CD14-positive monocyte (primary cell): ENCODE results near the gene ABCG4. TPM values are rescaled to one million over a fixed set of nuclear protein-coding genes. Genes with fewer than 3 reads are reported as not detected.
"Not testable (repeated sequence)": the region's sequence is repeated elsewhere in the genome, so short reads cannot be mapped to it uniquely, and the experiment has no call there.

ENCODE experiments used
- DNase-seq, 3 donors: peaks; one replicate each; pipeline ENCODE4 v3.0.0-alpha.2; 2011 to 2022
- H2AFZ ChIP-seq: 2 replicates; pipeline ENCODE4 v1.6.0; 2012; ENCODE audit warnings: mild to moderate bottlenecking, low read depth, low read length, inconsistent platforms; ENCODE audit not compliant: insufficient read depth, poor library complexity, severe bottlenecking
- H3K27ac ChIP-seq, 2 donors: 1 replicate in 1 of 2; 2 replicates in 1 of 2; pipeline ENCODE4 v1.5.1; 2012 to 2013; ENCODE audit warnings: low read length in 2 of 2, control low read depth in 1 of 2, inconsistent platforms in 1 of 2, low read depth in 1 of 2, mild to moderate bottlenecking in 1 of 2
- H3K27me3 ChIP-seq, 2 donors: one replicate each; pipeline versions ENCODE4 v1.6.0 to v1.6.1; 2011 to 2013; ENCODE audit warnings: low read length in 2 of 2; ENCODE audit not compliant: control insufficient read depth in 2 of 2, insufficient read depth in 2 of 2
- H3K36me3 ChIP-seq, 2 donors: replicated peaks in 1 of 2; 1 replicate in 1 of 2; 2 replicates in 1 of 2; pipeline versions ENCODE4 v1.5.1 to v1.6.1; 2012 to 2013; ENCODE audit warnings: low read length in 2 of 2, control low read depth in 1 of 2, inconsistent platforms in 1 of 2, mild to moderate bottlenecking in 1 of 2; ENCODE audit not compliant: insufficient read depth in 2 of 2, control insufficient read depth in 1 of 2
- H3K4me1 ChIP-seq, 2 donors: 1 replicate in 1 of 2; 2 replicates in 1 of 2; pipeline versions ENCODE4 v1.5.1 to v1.6.1; 2012 to 2013; ENCODE audit warnings: low read length in 2 of 2, control low read depth in 1 of 2, inconsistent platforms in 1 of 2, mild to moderate bottlenecking in 1 of 2, moderate library complexity in 1 of 2; ENCODE audit not compliant: insufficient read depth in 2 of 2, control insufficient read depth in 1 of 2
- H3K4me2 ChIP-seq: replicated peaks from 2 replicates; pipeline ENCODE3; 2012; ENCODE audit warnings: low read length, moderate library complexity, mild to moderate bottlenecking; ENCODE audit not compliant: poor library complexity, severe bottlenecking; ENCODE audit errors: extremely low read depth
- H3K4me3 ChIP-seq, 3 experiments: fragments of 200-600 bp in 1 of 3; sonication (generic) in 1 of 3; replicated peaks in 1 of 3; 1 replicate in 2 of 3; 2 replicates in 1 of 3; pipeline ENCODE4 v1.5.1; 2011 to 2013; ENCODE audit warnings: low read length in 3 of 3, mild to moderate bottlenecking in 3 of 3, control low read depth in 2 of 3, low read depth in 2 of 3, inconsistent platforms in 1 of 3, moderate library complexity in 1 of 3
- H3K79me2 ChIP-seq: 2 replicates; pipeline ENCODE4 v1.6.0; 2012; ENCODE audit warnings: mild to moderate bottlenecking, control low read depth, inconsistent platforms, low read length, moderate library complexity; ENCODE audit not compliant: insufficient read depth
- H3K9ac ChIP-seq: 2 replicates; pipeline ENCODE4 v1.6.0; 2017; ENCODE audit warnings: low read length, mild to moderate bottlenecking; ENCODE audit not compliant: insufficient read depth, poor library complexity, severe bottlenecking
- H3K9me3 ChIP-seq, 2 donors: replicated peaks in 1 of 2; 1 replicate in 1 of 2; 2 replicates in 1 of 2; pipeline versions ENCODE4 v1.5.1 to v1.6.1; 2012 to 2013; ENCODE audit warnings: low read length in 2 of 2, control low read depth in 1 of 2; ENCODE audit not compliant: control insufficient read depth in 1 of 2, insufficient read depth in 1 of 2
- H4K20me1 ChIP-seq: 2 replicates; pipeline ENCODE4 v1.6.0; 2012; ENCODE audit warnings: mild to moderate bottlenecking, low read length, control low read depth, moderate library complexity; ENCODE audit not compliant: insufficient read depth
- H3K27ac Mint-ChIP-seq, 7 donors: one replicate each; pipeline ENCODE4 v1.8.0; 2020; ENCODE audit warnings: mild to moderate bottlenecking in 7 of 7, mixed read lengths in 7 of 7, moderate library complexity in 6 of 7, inconsistent platforms in 2 of 7
- H3K27me3 Mint-ChIP-seq, 3 donors: one replicate each; pipeline ENCODE4 v1.8.0; 2021 to 2022; ENCODE audit warnings: low read depth in 3 of 3, mild to moderate bottlenecking in 3 of 3, mixed read lengths in 3 of 3, moderate library complexity in 3 of 3, inconsistent platforms in 1 of 3
- H3K36me3 Mint-ChIP-seq, 2 donors: one replicate each; pipeline ENCODE4 v1.8.0; 2020; ENCODE audit warnings: mixed read lengths in 2 of 2, inconsistent platforms in 1 of 2, mild to moderate bottlenecking in 1 of 2
- H3K4me1 Mint-ChIP-seq: one replicate; pipeline ENCODE4 v1.8.0; 2020; ENCODE audit warnings: mild to moderate bottlenecking, mixed read lengths
- H3K4me3 Mint-ChIP-seq, 2 donors: one replicate each; pipeline ENCODE4 v1.8.0; 2020; ENCODE audit warnings: mild to moderate bottlenecking in 2 of 2, mixed read lengths in 2 of 2, moderate library complexity in 1 of 2
- H3K9me3 Mint-ChIP-seq, 7 donors: one replicate each; pipeline ENCODE4 v1.8.0; 2020 to 2022; ENCODE audit warnings: mixed read lengths in 7 of 7, mild to moderate bottlenecking in 6 of 7, moderate library complexity in 6 of 7, inconsistent platforms in 2 of 7
- CTCF ChIP-seq: fragments of 200-600 bp; IDR thresholded peaks from one replicate; pipeline ENCODE4 v1.8.0; 2022; ENCODE audit warnings: antibody characterized with exemption, mild to moderate bottlenecking
- WGBS: methylation state at CpG from one replicate; pipeline ENCODE4 v1.1.5; 2013; ENCODE audit warnings: missing lambda C conversion rate; ENCODE audit not compliant: insufficient coverage; 5-methylcytosine and 5-hydroxymethylcytosine counted together
- intact Hi-C, 2 donors: fragments of 100-400 bp; cut with micrococcal nuclease; formaldehyde crosslinking; loops; one replicate each; pipeline versions ENCODE4 v1.15.0 to v1.15.1; 2023
- polyA plus RNA-seq, 3 donors: library from polyadenylated mRNA; depleted of rRNA in 1 of 3; unstranded in 2 of 3; stranded (reverse) in 1 of 3; fragments of 300-500 nt in 2 of 3; fragments of >200 nt in 1 of 3; fragmentation: Illumina TruSeq in 2 of 3; gene quantifications; 1 replicate in 2 of 3; 2 replicates in 1 of 3; pipeline ENCODE4 v1.2.3, GENCODE V29; 2012 to 2021

ABCG4 gene
- polyA plus RNA-seq, 3 donors: 0.04 TPM; not detected in 2

DNA sequence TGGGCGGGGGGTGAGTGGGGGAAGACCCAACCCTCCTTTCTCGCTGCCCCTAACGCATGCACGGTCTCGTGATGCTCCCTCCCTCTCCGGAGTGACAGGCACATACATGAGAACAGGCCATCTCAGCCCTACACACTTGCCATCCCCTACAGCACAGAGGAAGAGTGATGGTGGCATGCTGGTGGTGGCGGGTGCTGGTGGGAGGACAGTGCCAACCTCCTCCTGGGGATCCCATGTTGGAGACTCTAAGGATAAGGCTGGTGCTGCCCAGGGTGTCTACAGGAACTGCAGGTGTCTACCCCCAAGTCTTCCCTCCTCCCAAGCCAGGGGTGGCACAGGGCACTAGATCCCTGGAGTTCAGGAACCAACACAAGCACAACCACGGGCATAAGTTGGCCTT is 13.0 kb downstream of the ABCG4 start:
- Mint-ChIP-seq H3K36me3 (no peaks in the 10 kb centered on the region), H3K4me3 (no peak overlapping the region), H3K9me3 (peaks cover 0 to 3% (median 0%) of the 10 kb centered on the region in 7 donors), H3K27ac (no peak overlapping the region), H3K4me1 (no peaks in the 10 kb centered on the region), H3K27me3 (peaks cover 2 to 5% (median 2%) of the 10 kb centered on the region in 3 donors)
- Histone ChIP-seq H3K4me1 (no peaks in the 10 kb centered on the region), H3K79me2 (no peaks in the 10 kb centered on the region), H3K27me3 (no peaks in the 10 kb centered on the region), H3K9ac (no peak overlapping the region), H3K36me3 (no peaks in the 10 kb centered on the region), H3K27ac (no peak overlapping the region), H3K9me3 (no peaks in the 10 kb centered on the region), H3K4me3 (no peak overlapping the region), H3K4me2 (no peak overlapping the region), H4K20me1 (no peaks in the 10 kb centered on the region), H2AFZ (no peak overlapping the region)
- 100% methylated on average over 1 of the region's 8 CpGs for WGBS
- intact Hi-C loops: no loop called here
- no peak for DNase-seq
- no peak for TF ChIP-seq CTCF

DNA sequence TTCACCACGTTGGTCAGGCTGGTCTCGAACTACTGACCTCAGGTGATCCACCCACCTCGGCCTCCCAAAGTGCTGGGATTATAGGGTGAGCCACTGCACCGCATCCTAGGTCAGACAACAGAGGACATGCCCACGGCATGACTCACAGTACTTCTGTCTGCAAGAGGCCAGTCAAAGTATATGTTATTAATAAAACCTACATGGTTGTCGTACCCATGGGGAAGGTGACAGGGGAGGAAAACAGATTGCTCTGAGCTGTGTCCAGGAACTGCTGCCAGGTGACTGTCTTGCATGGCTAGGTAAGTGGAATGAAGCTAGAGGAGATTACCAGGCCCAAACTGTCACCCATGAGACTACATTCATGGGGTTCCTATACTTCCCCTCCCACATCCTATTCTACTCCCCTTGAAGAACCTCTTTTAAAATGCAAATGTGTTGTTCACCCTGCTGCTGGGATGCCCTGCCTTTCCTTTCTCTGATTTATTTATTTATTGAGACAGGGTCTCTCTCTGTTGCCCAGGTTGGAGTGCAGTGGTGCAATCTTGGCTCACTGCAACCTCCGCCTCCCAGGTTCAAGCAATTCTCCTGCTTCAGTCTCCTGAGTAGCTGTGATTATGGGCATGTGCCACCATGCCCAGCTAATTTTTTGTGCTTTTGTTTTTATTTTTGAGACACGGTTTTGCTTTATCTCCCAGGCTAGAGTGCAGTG is 17.7 kb downstream of the ABCG4 start:
- Histone ChIP-seq H3K9ac (no peak overlapping the region), H4K20me1 (no peaks in the 10 kb centered on the region), H2AFZ (no peak overlapping the region), H3K27me3 (no peaks in the 10 kb centered on the region), H3K36me3 (no peaks in the 10 kb centered on the region), H3K4me1 (peaks cover 9 to 15% of the 10 kb centered on the region in 2 donors), H3K4me3 (no peak overlapping the region), H3K27ac (no peak overlapping the region), H3K79me2 (peaks cover 8% of the 10 kb centered on the region), H3K9me3 (no peaks in the 10 kb centered on the region), H3K4me2 (no peak overlapping the region)
- H3K4me3 Mint-ChIP-seq: no peak overlapping the region
- peaks cover 0 to 2% (median 0%) of the 10 kb centered on the region in 3 donors for H3K27me3 Mint-ChIP-seq
- no peak overlapping the region for H3K27ac Mint-ChIP-seq
- WGBS: 85% methylated on average over 4 of the region's 8 CpGs
- peaks cover 10% of the 10 kb centered on the region for H3K4me1 Mint-ChIP-seq
- H3K36me3 Mint-ChIP-seq: peaks cover 0 to under 1% of the 10 kb centered on the region in 2 donors
- no peaks in the 10 kb centered on the region for H3K9me3 Mint-ChIP-seq
- TF ChIP-seq CTCF: no peak
- no peak for DNase-seq
- intact Hi-C loops: no loop called here

DNA sequence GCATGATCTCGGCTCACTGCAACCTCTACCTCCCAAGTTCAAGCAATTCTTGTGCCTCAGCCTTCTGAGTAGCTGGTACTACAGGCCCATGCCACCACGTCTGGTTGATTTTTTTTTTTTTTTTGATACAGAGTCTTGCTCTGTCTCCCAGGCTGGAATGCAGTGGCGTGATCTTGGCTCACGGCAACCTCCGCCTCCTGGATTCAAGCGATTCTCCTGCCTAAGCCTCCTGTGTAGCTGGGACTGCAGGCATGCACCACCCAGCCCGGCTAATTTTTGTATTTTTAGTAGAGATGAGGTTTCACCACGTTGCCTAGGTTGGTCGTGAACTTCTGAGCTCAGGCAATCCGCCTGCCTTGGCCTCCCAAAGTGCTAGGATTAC is 18.2 kb downstream of the ABCG4 start:
- peaks cover 14% of the 10 kb centered on the region for H3K4me1 Mint-ChIP-seq
- H3K9ac ChIP-seq, H3K4me3 Mint-ChIP-seq, DNase-seq, H3K9me3 ChIP-seq, H3K36me3 Mint-ChIP-seq, intact Hi-C loops, H3K36me3 ChIP-seq, H3K4me2 ChIP-seq, H3K27me3 Mint-ChIP-seq, H3K27me3 ChIP-seq, H3K27ac Mint-ChIP-seq, H2AFZ ChIP-seq, H4K20me1 ChIP-seq, H3K27ac ChIP-seq, H3K79me2 ChIP-seq, H3K9me3 Mint-ChIP-seq, H3K4me3 ChIP-seq: not testable (repeated sequence)
- 92% methylated on average over 5 of the region's 10 CpGs for WGBS
- peaks cover 10 to 17% of the 10 kb centered on the region in 2 donors for H3K4me1 ChIP-seq
